Mesenchymal stem cell (in vitro differentiated cells and primary cell): Measurements from ENCODE around the gene CIT.

Experiments
- DNase-seq: peaks from one replicate; pipeline ENCODE4 v3.0.0-alpha.2; 2013
- H2AFZ ChIP-seq: one replicate; pipeline ENCODE4 v1.6.1; 2013; ENCODE audit warnings: low read depth, mild to moderate bottlenecking, control low read depth, inconsistent platforms, low read length, moderate library complexity
- H2AK5ac ChIP-seq: 2 replicates; pipeline ENCODE4 v1.6.1; 2013; ENCODE audit warnings: low read length, moderate library complexity, mild to moderate bottlenecking, inconsistent platforms; ENCODE audit not compliant: severe bottlenecking
- H2BK120ac ChIP-seq: one replicate; pipeline ENCODE4 v1.6.1; 2013; ENCODE audit warnings: low read depth, mild to moderate bottlenecking, inconsistent platforms, low read length, moderate library complexity
- H2BK12ac ChIP-seq, 2 experiments: one replicate each; pipeline ENCODE4 v1.6.1; 2013; ENCODE audit warnings: inconsistent platforms in 2 of 2, low read length in 2 of 2, mild to moderate bottlenecking in 2 of 2, moderate library complexity in 2 of 2, control low read depth in 1 of 2
- H2BK15ac ChIP-seq: one replicate; pipeline ENCODE4 v1.6.1; 2013; ENCODE audit warnings: mild to moderate bottlenecking, low read depth, inconsistent platforms; ENCODE audit not compliant: poor library complexity, severe bottlenecking
- H2BK5ac ChIP-seq: 2 replicates; pipeline ENCODE4 v1.6.1; 2013; ENCODE audit warnings: low read depth, mild to moderate bottlenecking, low read length, control low read depth, inconsistent platforms; ENCODE audit not compliant: poor library complexity, severe bottlenecking
- H3K14ac ChIP-seq, 2 experiments: one replicate each; pipeline ENCODE4 v1.6.1; 2013; ENCODE audit warnings: inconsistent platforms in 2 of 2, low read length in 2 of 2, control low read depth in 1 of 2, mild to moderate bottlenecking in 1 of 2, moderate library complexity in 1 of 2
- H3K18ac ChIP-seq, 2 experiments: one replicate each; pipeline ENCODE4 v1.6.1; 2013; ENCODE audit warnings: inconsistent platforms in 2 of 2, low read length in 2 of 2, control low read depth in 1 of 2, low read depth in 1 of 2, mild to moderate bottlenecking in 1 of 2
- H3K23ac ChIP-seq, 2 experiments: one replicate each; pipeline ENCODE4 v1.6.1; 2013; ENCODE audit warnings: inconsistent platforms in 2 of 2, low read length in 2 of 2, mild to moderate bottlenecking in 2 of 2, moderate library complexity in 2 of 2, control low read depth in 1 of 2
- H3K27ac ChIP-seq: 2 replicates; pipeline ENCODE4 v1.5.1; 2013; ENCODE audit warnings: mild to moderate bottlenecking, moderate library complexity, low read length, control low read depth, inconsistent platforms; ENCODE audit not compliant: poor library complexity, severe bottlenecking
- H3K27me3 ChIP-seq, 2 experiments: 2 replicates each; pipeline versions ENCODE4 v1.6.1 to v1.7.0; 2013; ENCODE audit warnings: low read length in 2 of 2, mild to moderate bottlenecking in 2 of 2, moderate library complexity in 2 of 2, control low read depth in 1 of 2, inconsistent platforms in 1 of 2; ENCODE audit not compliant: control insufficient read depth in 1 of 2, insufficient read depth in 1 of 2
- H3K36me3 ChIP-seq, 2 experiments: 2 replicates each; pipeline versions ENCODE4 v1.6.1 to v1.7.0; 2013; ENCODE audit warnings: low read length in 2 of 2, control low read depth in 1 of 2, inconsistent platforms in 1 of 2, low read depth in 1 of 2, mild to moderate bottlenecking in 1 of 2; ENCODE audit not compliant: insufficient read depth in 2 of 2, control insufficient read depth in 1 of 2
- H3K4ac ChIP-seq, 2 experiments: one replicate each; pipeline ENCODE4 v1.6.1; 2013; ENCODE audit warnings: inconsistent platforms in 2 of 2, low read length in 2 of 2, mild to moderate bottlenecking in 2 of 2, moderate library complexity in 2 of 2, control low read depth in 1 of 2, low read depth in 1 of 2
- H3K4me1 ChIP-seq: 2 replicates; pipeline ENCODE4 v1.6.1; 2013; ENCODE audit warnings: low read depth, low read length, control low read depth; ENCODE audit not compliant: control insufficient read depth, insufficient read depth
- H3K4me2 ChIP-seq: 2 replicates; pipeline ENCODE4 v1.6.1; 2013; ENCODE audit warnings: low read length, mild to moderate bottlenecking, inconsistent platforms; ENCODE audit not compliant: poor library complexity, severe bottlenecking
- H3K4me3 ChIP-seq, 2 experiments: 2 replicates each; pipeline versions ENCODE4 v1.5.1 to v1.7.0; 2013; ENCODE audit warnings: low read length in 2 of 2, mild to moderate bottlenecking in 2 of 2, control low read depth in 1 of 2, low read depth in 1 of 2; ENCODE audit not compliant: insufficient read depth in 1 of 2
- H3K79me1 ChIP-seq: replicated peaks from 2 replicates; pipeline ENCODE4 v1.6.1; 2013; ENCODE audit warnings: mild to moderate bottlenecking, control low read depth, low read length, inconsistent platforms; ENCODE audit not compliant: poor library complexity, severe bottlenecking
- H3K9ac ChIP-seq: 2 replicates; pipeline ENCODE4 v1.7.0; 2013; ENCODE audit warnings: mild to moderate bottlenecking, low read length, moderate library complexity
- H3K9me3 ChIP-seq: 2 replicates; pipeline ENCODE4 v1.7.0; 2013; ENCODE audit warnings: mild to moderate bottlenecking, low read length; ENCODE audit not compliant: control insufficient read depth
- H4K8ac ChIP-seq: one replicate; pipeline ENCODE4 v1.6.1; 2013; ENCODE audit warnings: inconsistent platforms, mild to moderate bottlenecking, low read length, moderate library complexity
- H4K91ac ChIP-seq: one replicate; pipeline ENCODE4 v1.6.1; 2013; ENCODE audit warnings: mild to moderate bottlenecking, low read length, inconsistent platforms
- WGBS: methylation state at CpG from one replicate; pipeline ENCODE4 v1.1.7; 2013; ENCODE audit warnings: mixed read lengths; 5-methylcytosine and 5-hydroxymethylcytosine counted together

CIT gene

GRCh38 chr12:119877639-119877948 lies 474 bp upstream of the CIT start:
- Histone ChIP-seq H2BK120ac (no peak overlapping the region), H3K27ac (no peak overlapping the region), H2AFZ (peak overlapping the region; percentile 91)

GRCh38 chr12:119870457-119870856 lies 6.7 kb downstream of the CIT start:
- H2BK120ac ChIP-seq: no peak overlapping the region
- no peak overlapping the region for H2BK15ac ChIP-seq
- H3K23ac ChIP-seq: no peak overlapping the region
- no peak overlapping the region for H3K14ac ChIP-seq
- WGBS: 90% methylated on average over 5 of the region's 5 CpGs
- H3K36me3 ChIP-seq: no peaks in the 10 kb centered on the region
- peaks cover 3% of the 10 kb centered on the region for H3K4me1 ChIP-seq
- H3K27ac ChIP-seq: no peak overlapping the region
- no peak overlapping the region for H3K4me2 ChIP-seq
- H4K91ac ChIP-seq: no peak overlapping the region
- no peak overlapping the region for H2BK12ac ChIP-seq
- no peak overlapping the region for H2AFZ ChIP-seq
- no peak overlapping the region for H2AK5ac ChIP-seq
- H3K79me1 ChIP-seq: peaks cover 12% of the 10 kb centered on the region
- H3K9ac ChIP-seq: peak overlapping the region; percentile 80
- no peak for DNase-seq
- H3K27me3 ChIP-seq: no peaks in the 10 kb centered on the region
- H4K8ac ChIP-seq: no peak overlapping the region
- no peak overlapping the region for H3K4me3 ChIP-seq
- no peak overlapping the region for H3K18ac ChIP-seq
- no peak overlapping the region for H2BK5ac ChIP-seq
- H3K9me3 ChIP-seq: no peaks in the 10 kb centered on the region
- no peak overlapping the region for H3K4ac ChIP-seq

More at GRCh38 chr12:119877639-119877948, 474 bp upstream of the CIT start:
- Histone ChIP-seq H3K36me3 (no peaks in the 10 kb centered on the region), H3K14ac (peak overlapping the region in 1 of 2 experiments; percentile 55), H2BK12ac (peak overlapping the region in 1 of 2 experiments; percentile 11), H3K9me3 (no peaks in the 10 kb centered on the region), H3K27me3 (no peaks in the 10 kb centered on the region), H3K18ac (peak overlapping the region in 1 of 2 experiments; percentile 41), H2AK5ac (no peak overlapping the region), H3K4me3 (peak overlapping the region; percentile 45 to 96), H3K4me1 (peaks cover 5% of the 10 kb centered on the region), H3K4ac (no peak overlapping the region), H3K79me1 (peaks cover 16% of the 10 kb centered on the region), H2BK5ac (no peak overlapping the region), H2BK15ac (no peak overlapping the region), H4K8ac (no peak overlapping the region), H3K4me2 (peak overlapping the region; percentile 94), H3K9ac (peak overlapping the region; percentile 49), H3K23ac (no peak overlapping the region), H4K91ac (no peak overlapping the region)
- DNase-seq: no peak
- WGBS: 24% methylated on average over 3 of the region's 4 CpGs

- peak overlapping the region in 1 of 2 experiments; percentile 57 for H3K18ac ChIP-seq
- peak overlapping the region; percentile 88 for H2AFZ ChIP-seq
- H3K9ac ChIP-seq: peak overlapping the region; percentile 80
- H2BK5ac ChIP-seq: no peak overlapping the region
- peak; percentile 64 for DNase-seq
- WGBS: 46% methylated on average over 5 of the region's 5 CpGs
- peak overlapping the region in 1 of 2 experiments; percentile 1 for H3K4me3 ChIP-seq
- H3K36me3 ChIP-seq: no peaks in the 10 kb centered on the region
- H3K4me2 ChIP-seq: no peak overlapping the region
- H2BK12ac ChIP-seq: no peak overlapping the region
- H2BK120ac ChIP-seq: no peak overlapping the region
- no peaks in the 10 kb centered on the region for H3K27me3 ChIP-seq
- no peak overlapping the region for H2BK15ac ChIP-seq
- peaks cover 6% of the 10 kb centered on the region for H3K79me1 ChIP-seq
- H3K4me1 ChIP-seq: peaks cover 3% of the 10 kb centered on the region
- no peak overlapping the region for H3K23ac ChIP-seq
- no peaks in the 10 kb centered on the region for H3K9me3 ChIP-seq
- no peak overlapping the region for H3K27ac ChIP-seq
- H3K14ac ChIP-seq: no peak overlapping the region
- no peak overlapping the region for H3K4ac ChIP-seq
- no peak overlapping the region for H4K91ac ChIP-seq
- peak overlapping the region; percentile 10 for H4K8ac ChIP-seq
- H2AK5ac ChIP-seq: no peak overlapping the region
Observed at GRCh38 chr12:119869720-119870119, 7.4 kb downstream of the CIT start.

GRCh38 chr12:119868992-119869391 lies 8.1 kb downstream of the CIT start:
- Histone ChIP-seq H3K18ac (no peak overlapping the region), H2BK12ac (no peak overlapping the region), H3K9ac (peak overlapping the region; percentile 80), H3K14ac (no peak overlapping the region), H4K8ac (peak overlapping the region; percentile 35), H3K4me3 (peak overlapping the region in 1 of 2 experiments; percentile 1), H3K4me1 (peaks cover 3% of the 10 kb centered on the region), H3K23ac (no peak overlapping the region), H3K27ac (no peak overlapping the region), H2BK15ac (no peak overlapping the region), H3K4ac (no peak overlapping the region), H4K91ac (no peak overlapping the region), H3K4me2 (no peak overlapping the region), H2BK5ac (no peak overlapping the region), H2AFZ (no peak overlapping the region), H2BK120ac (no peak overlapping the region), H3K27me3 (no peaks in the 10 kb centered on the region), H3K36me3 (no peaks in the 10 kb centered on the region), H3K79me1 (peaks cover 8% of the 10 kb centered on the region), H3K9me3 (no peaks in the 10 kb centered on the region), H2AK5ac (no peak overlapping the region)
- no peak for DNase-seq
- 77% methylated on average over 4 of the region's 5 CpGs for WGBS
